ENCODE data around the gene SPECC1.

GRCh38 chr17:20203761-20204263 lies 194.7 kb downstream of the SPECC1 start:
- no peak for TF ChIP-seq CTCF (IDR thresholded peaks at IDR 0.05; ENCODE audit: insufficient read depth, low read depth, low read length)
- TF ChIP-seq EZH2 (IDR thresholded peaks at IDR 0.05; ENCODE audit: insufficient read depth, low read length), result no peak

All from astrocyte (in vitro differentiated cells and primary cell).